ENCODE results near the gene MSRB1. TPM values are rescaled to one million over a fixed set of nuclear protein-coding genes. Genes with fewer than 3 reads are reported as not detected.

Gene MSRB1
- total and polyA plus RNA-seq, 2 of the 13 experiments (the other 11 are each of a cell fraction or from before 2014, with no cell fraction given): 32.1 to 75.4 TPM

DNA sequence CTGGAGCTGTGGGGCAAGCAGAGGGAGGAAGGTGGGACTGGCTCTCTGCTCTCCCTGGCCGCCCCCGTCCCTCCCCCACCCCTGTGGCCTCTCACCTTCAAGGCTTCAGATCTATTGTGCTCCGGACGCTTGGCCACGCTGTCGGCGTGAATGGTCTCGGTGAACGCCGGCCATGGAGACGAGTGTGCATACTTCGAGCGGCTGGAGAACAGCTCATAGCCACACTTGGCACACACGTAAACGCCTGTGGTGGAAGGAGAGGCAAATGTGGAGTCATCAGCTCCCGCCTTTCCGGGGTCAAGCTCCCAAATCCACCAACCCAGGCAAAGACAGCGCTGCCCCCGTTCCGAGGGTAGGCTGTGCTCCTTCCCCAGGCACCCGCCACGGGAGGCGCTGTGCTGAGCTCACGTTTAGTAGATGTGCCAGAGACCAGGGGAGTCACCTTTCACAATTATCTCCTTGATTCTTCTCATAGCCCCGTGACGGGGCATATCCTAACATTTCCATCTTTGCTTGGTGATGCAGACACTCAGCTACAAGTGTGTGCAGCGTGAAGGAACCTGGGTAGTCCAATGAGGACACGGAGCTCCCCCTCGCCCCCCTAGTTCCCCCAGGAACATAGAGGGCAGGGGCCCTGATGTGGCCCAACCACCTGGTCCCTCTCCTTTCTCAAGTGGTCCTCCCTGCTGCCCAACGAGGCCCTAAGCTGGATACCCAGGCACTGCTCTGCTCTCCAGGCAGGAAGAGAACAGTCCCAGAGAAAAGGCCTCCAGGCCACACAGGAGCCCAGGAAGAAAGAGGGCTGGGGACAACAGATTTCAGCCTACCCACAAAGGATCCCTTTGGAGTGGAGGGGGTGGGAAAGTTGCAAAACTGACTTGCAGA lies 1.6 kb downstream of the MSRB1 start (continued):
- TF ChIP-seq, protein P1, sequence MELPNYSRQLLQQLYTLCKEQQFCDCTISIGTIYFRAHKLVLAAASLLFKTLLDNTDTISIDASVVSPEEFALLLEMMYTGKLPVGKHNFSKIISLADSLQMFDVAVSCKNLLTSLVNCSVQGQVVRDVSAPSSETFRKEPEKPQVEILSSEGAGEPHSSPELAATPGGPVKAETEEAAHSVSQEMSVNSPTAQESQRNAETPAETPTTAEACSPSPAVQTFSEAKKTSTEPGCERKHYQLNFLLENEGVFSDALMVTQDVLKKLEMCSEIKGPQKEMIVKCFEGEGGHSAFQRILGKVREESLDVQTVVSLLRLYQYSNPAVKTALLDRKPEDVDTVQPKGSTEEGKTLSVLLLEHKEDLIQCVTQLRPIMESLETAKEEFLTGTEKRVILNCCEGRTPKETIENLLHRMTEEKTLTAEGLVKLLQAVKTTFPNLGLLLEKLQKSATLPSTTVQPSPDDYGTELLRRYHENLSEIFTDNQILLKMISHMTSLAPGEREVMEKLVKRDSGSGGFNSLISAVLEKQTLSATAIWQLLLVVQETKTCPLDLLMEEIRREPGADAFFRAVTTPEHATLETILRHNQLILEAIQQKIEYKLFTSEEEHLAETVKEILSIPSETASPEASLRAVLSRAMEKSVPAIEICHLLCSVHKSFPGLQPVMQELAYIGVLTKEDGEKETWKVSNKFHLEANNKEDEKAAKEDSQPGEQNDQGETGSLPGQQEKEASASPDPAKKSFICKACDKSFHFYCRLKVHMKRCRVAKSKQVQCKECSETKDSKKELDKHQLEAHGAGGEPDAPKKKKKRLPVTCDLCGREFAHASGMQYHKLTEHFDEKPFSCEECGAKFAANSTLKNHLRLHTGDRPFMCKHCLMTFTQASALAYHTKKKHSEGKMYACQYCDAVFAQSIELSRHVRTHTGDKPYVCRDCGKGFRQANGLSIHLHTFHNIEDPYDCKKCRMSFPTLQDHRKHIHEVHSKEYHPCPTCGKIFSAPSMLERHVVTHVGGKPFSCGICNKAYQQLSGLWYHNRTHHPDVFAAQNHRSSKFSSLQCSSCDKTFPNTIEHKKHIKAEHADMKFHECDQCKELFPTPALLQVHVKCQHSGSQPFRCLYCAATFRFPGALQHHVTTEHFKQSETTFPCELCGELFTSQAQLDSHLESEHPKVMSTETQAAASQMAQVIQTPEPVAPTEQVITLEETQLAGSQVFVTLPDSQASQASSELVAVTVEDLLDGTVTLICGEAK (IDR thresholded peaks at IDR 0.05): no peak
- TF ChIP-seq, protein P1 (CRISPR knock-in tag; IDR thresholded peaks at IDR 0.05): 0 out of 2 replicates have a peak, but pooled peaks have one; percentile 10
- peak; percentile 70 for TF ChIP-seq ZNF263 (CRISPR knock-in tag; IDR thresholded peaks at IDR 0.05)
- no peak for TF ChIP-seq ZNF570 (CRISPR knock-in tag; IDR thresholded peaks at IDR 0.05; ENCODE audit: borderline replicate concordance)
- TF ChIP-seq, protein P2, sequence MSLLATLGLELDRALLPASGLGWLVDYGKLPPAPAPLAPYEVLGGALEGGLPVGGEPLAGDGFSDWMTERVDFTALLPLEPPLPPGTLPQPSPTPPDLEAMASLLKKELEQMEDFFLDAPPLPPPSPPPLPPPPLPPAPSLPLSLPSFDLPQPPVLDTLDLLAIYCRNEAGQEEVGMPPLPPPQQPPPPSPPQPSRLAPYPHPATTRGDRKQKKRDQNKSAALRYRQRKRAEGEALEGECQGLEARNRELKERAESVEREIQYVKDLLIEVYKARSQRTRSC (CRISPR knock-in tag; IDR thresholded peaks at IDR 0.05; ENCODE audit: low read depth): 0 out of 2 replicates have a peak, but pooled peaks have one; percentile 13
- no peak for TF ChIP-seq POGZ (CRISPR knock-in tag; IDR thresholded peaks at IDR 0.05)
- TF ChIP-seq, protein P3, sequence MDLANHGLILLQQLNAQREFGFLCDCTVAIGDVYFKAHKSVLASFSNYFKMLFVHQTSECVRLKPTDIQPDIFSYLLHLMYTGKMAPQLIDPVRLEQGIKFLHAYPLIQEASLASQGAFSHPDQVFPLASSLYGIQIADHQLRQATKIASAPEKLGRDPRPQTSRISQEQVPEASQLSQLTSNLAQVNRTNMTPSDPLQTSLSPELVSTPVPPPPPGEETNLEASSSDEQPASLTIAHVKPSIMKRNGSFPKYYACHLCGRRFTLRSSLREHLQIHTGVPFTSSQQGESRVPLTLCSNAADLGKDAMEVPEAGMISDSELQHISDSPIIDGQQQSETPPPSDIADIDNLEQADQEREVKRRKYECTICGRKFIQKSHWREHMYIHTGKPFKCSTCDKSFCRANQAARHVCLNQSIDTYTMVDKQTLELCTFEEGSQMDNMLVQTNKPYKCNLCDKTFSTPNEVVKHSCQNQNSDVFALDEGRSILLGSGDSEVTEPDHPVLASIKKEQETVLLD (CRISPR knock-in tag; IDR thresholded peaks at IDR 0.05; ENCODE audit: low read depth): no peak
- no peak for TF ChIP-seq GATAD1 (CRISPR knock-in tag; IDR thresholded peaks at IDR 0.05)
- 0 out of 2 replicates have a peak, but pooled peaks have one; percentile 21 for TF ChIP-seq ZNF737 (CRISPR knock-in tag; IDR thresholded peaks at IDR 0.05; ENCODE audit: borderline replicate concordance)
- TF ChIP-seq YY1 (IDR thresholded peaks at IDR 0.05; ENCODE audit: insufficient read depth, insufficient replicate concordance, low read depth, low read length): peak; percentile 49
- TF ChIP-seq MXD4 (CRISPR knock-in tag; IDR thresholded peaks at IDR 0.05): no peak
- peak; percentile 56; the same call in 1 of the 2 replicates for TF ChIP-seq ZNF552 (CRISPR knock-in tag; IDR thresholded peaks at IDR 0.05; ENCODE audit: borderline replicate concordance)
- peak; percentile 59; the same call in 1 of the 2 replicates for TF ChIP-seq ZNF430 (CRISPR knock-in tag; IDR thresholded peaks at IDR 0.05)
- peak; percentile 55 for TF ChIP-seq SAP130 (CRISPR knock-in tag; IDR thresholded peaks at IDR 0.05; ENCODE audit: low read depth)
- TF ChIP-seq, protein P4, sequence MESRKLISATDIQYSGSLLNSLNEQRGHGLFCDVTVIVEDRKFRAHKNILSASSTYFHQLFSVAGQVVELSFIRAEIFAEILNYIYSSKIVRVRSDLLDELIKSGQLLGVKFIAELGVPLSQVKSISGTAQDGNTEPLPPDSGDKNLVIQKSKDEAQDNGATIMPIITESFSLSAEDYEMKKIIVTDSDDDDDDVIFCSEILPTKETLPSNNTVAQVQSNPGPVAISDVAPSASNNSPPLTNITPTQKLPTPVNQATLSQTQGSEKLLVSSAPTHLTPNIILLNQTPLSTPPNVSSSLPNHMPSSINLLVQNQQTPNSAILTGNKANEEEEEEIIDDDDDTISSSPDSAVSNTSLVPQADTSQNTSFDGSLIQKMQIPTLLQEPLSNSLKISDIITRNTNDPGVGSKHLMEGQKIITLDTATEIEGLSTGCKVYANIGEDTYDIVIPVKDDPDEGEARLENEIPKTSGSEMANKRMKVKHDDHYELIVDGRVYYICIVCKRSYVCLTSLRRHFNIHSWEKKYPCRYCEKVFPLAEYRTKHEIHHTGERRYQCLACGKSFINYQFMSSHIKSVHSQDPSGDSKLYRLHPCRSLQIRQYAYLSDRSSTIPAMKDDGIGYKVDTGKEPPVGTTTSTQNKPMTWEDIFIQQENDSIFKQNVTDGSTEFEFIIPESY (CRISPR knock-in tag; IDR thresholded peaks at IDR 0.05): no peak
- TF ChIP-seq ZNF720 (CRISPR knock-in tag; IDR thresholded peaks at IDR 0.05): no peak

All from HepG2 (cell line).